PC-3 (cell line): ENCODE data around the gene NSUN2.

Experiments
- EZH2 ChIP-seq: fragments of 300-600 bp; sonication (generic); IDR thresholded peaks from one replicate; pipeline ENCODE4 v1.6.1; 2017; ENCODE audit warnings: antibody characterized with exemption, mild to moderate bottlenecking, low read length; ENCODE audit not compliant: unreplicated experiment
- TF ChIP-seq, protein P1 (sequence below): fragments of 300-600 bp; sonication (generic); conservative IDR thresholded peaks from 2 replicates; pipeline ENCODE4 v1.5.1; 2017; ENCODE audit warnings: antibody characterized with exemption, low read depth, mild to moderate bottlenecking, low read length

DNA sequence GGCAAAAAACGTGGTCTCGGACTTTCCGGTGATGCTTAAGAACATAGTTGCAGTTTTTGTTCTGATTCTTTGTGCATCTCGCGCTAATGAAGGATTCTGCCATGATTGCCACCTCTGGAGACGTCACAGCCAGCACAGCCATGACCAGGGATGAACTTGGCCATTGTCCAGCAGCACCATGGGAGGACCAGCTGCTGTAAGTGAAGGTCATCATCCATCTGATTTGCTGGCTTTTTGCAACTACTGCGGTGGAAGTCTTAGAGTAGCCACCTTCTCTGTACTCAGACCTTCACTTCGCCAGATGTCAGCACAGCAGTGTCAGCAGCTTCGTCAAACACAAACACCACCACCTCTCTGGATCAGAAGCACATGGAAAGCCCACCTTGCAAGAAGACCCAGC lies 45.7 kb downstream of the NSUN2 start:
- TF ChIP-seq, protein P1, sequence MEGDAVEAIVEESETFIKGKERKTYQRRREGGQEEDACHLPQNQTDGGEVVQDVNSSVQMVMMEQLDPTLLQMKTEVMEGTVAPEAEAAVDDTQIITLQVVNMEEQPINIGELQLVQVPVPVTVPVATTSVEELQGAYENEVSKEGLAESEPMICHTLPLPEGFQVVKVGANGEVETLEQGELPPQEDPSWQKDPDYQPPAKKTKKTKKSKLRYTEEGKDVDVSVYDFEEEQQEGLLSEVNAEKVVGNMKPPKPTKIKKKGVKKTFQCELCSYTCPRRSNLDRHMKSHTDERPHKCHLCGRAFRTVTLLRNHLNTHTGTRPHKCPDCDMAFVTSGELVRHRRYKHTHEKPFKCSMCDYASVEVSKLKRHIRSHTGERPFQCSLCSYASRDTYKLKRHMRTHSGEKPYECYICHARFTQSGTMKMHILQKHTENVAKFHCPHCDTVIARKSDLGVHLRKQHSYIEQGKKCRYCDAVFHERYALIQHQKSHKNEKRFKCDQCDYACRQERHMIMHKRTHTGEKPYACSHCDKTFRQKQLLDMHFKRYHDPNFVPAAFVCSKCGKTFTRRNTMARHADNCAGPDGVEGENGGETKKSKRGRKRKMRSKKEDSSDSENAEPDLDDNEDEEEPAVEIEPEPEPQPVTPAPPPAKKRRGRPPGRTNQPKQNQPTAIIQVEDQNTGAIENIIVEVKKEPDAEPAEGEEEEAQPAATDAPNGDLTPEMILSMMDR: no peak
- TF ChIP-seq EZH2: no peak
